IPS DF 4.7 (cell line): ENCODE results near the gene HDHD3.
"Not testable (repeated sequence)": the region's sequence is repeated elsewhere in the genome, so short reads cannot be mapped to it uniquely, and the experiment has no call there.

ENCODE experiments used
- DNase-seq: peaks from one replicate; pipeline ENCODE4 v3.0.0-alpha.2; 2013; ENCODE audit warnings: low spot score; ENCODE audit errors: extremely low read depth

HDHD3 gene

DNA sequence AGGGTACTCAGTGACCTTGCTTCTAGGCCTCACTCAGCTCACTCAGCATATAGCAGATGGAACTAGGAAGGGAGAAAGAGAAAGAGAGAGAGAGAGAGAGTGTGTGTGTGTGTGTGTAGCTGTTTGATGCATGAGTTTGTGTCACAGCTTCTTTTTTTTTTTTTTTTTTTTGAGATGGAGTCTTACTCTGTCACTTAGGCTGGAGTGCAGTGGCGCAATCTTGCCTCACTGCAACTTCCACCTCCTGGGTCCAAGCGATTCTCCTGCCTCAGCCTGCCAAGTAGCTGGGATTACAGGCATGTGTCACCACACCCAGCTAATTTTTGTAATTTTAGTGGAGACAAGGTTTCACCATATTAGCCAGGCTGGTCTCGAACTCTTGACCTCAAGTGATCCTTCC, 11.1 kb downstream of the HDHD3 start:
- not testable (repeated sequence) for DNase-seq

DNA sequence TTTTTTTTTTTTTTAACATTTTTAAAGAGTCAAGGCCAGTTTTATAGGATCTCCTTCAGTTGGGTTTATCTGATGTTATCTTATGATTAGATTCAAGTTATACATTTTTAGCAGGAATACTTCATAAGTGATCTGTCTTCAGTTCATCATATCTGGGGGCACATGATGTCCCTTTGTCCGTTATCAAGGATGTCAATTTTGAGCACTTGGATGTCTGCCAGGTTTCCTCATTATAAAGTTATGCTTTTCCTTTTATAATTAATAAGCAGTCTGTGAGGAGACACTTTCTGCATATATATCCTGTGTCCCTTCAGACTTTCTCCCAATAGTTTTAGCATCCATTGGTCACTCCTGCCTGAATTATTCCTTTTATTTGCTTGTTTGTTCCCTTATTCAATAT, 11.8 kb downstream of the HDHD3 start:
- DNase-seq = no peak

DNA sequence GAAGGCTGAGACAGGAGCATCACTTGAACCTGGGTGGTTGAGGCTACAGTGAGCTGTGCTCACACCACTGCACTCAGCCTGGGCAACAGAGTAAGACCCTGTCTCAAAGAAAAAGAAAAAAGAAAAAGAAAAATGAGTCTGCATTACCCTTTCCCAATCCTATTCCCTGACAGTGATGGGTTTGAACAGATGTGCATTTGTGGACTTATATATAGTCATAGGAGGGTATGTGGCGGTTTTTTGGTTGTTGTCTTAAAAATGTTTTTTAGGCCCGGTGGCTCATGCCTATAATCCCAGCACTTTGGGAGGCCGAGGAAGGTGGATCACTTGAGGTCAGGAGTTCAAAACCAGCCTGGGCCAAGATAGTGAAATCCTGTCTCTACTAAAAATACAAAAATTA, 13.4 kb downstream of the HDHD3 start:
- DNase-seq = no peak

DNA sequence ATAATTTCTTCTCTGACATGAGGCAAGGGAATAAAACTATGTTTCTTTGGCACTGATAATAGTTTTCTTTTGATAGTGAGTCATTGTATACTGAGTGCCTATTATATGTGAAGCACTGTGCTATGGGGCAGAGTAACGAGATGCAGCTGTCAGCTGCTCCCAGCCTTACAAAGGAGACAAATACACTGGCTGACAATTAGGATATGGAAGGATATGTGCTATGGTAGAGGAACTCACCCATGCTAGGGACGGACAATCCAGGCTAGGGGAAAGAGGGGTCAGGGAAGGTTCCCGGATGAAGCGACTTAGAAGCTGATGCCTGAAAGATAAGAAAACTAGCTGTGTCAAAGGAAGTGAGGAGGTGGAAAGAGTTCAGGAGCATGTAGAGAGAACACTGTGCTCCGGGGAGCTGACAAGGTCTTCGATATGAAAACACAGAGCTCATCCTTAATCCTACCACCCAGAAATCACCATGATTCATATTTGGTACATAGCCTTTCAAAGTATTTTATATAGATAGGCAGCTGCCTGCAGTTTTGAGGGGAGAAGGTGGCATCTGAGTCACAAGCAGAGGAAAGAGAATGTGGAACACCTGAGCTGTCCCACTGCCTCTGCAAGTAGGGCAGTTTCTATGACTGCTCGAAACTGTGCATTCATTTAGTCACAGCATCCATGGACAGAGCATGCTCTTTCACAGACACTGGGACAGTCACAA, 15.3 kb downstream of the HDHD3 start:
- no peak for DNase-seq

DNA sequence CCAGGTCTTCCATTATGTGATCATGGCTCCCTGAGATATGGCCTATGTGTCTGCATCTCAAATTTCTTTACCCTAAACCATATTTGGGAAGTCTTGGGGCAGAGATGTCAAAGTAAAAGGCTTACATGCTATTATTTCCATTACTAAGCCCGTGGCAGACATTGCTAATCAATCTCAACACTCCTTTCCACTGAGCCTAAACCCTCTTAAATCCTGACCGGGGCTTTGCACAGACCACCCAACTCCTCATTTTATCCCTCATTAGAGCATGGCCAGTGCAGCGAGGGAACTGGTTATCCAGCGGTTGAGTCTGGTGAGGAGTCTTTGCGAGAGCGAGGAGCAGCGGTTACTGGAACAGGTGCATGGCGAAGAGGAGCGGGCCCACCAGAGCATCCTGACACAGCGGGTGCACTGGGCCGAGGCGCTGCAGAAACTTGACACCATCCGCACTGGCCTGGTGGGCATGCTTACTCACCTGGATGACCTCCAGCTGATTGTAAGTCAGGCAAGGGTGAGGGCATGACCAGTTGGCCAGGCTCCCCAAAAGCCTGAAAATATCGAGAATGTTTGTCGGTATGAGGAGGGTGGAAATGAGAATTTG, 16.4 kb downstream of the HDHD3 start:
- no peak for DNase-seq

DNA sequence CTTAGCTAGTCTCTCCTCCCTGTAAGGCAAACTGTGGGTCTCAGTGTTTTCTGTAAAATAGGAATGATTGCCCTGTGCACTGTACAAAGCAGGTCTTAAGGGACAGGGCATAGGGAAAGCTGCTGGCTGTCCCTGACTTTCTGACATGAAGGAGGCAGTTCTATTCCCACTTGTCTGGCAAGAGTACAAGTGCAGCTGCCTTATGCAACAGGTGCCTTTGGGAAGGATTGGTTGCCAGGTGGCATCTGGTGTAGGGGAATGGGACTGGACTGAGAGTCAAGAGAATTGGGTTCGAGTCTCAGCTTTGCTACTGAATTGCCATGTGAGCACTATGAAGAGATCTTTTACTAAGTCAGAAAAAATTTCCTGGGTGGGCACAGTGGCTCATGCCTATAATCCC, 17.4 kb downstream of the HDHD3 start:
- no peak for DNase-seq

DNA sequence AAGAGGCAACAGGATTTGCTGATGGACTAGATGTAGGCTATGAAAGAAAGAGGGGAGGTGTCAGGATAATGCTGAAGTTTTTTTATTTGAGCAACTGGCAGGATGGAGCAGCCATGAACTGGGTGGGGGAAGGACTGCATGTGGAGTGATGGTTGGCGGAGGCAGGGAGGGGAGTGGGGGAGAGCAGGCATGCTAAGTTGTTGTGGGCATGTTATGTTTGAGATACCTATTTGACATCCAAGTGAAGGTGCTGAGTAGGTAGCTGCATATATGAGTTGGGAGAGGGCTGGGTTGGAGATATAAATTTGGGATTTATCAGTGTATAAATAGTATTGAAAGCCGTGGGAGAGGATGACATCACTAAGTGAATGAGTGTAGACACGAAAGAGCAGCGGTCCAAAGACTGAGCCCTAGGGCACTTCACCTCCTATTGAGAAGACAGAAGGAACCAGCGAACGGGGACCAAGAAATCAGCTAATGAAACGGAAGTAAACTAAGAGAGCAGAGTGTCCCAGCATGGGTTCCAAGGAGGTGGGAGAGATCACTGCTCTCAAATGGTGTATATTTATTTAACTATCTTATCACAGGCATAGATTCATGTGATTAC, 20.0 kb downstream of the HDHD3 start:
- DNase-seq = no peak

DNA sequence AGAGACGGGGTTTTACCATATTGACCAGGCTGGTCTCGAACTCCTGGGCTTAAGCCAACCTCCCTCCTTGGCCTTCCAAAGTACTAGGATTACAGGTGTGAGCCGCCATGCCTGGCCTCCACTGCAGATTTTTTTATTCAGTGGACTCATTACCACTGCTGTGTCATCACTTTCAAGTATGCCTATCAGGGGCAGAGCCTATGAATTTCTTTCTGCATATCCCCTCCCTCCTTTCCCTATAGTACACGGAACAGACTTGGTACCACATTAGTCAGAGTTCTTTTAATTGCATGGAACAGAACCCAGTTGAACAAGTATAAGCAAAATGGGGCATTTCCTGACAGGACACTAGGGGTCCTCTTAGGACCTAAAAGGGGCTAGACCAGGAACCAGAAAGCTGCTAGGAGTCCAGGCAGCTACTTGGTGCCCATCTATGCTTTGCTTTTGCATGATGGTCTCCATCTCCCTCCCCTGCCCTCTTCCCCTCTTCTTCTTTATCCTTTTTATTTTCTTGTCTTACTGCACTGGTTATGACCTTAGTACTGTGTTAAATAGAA, 21.7 kb downstream of the HDHD3 start:
- no peak for DNase-seq

DNA sequence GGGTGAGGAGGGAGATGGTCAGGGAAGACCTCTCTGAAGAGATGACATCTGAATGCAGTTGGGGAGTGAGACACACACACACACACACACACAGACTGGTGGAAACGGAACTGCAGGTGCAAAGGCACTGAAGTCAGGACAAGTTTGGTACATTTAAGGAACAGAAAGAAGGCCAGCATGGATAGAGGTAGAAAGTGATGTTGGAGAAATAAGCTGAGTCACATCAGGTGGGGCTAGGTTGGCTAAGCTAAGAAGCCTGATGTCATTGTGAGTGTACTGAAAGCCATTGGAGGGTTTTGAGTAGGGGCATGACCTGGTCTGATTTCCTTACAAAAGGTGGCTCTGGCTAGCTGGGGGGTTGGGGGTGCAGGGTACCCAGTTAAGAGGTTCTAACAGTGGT, 24.4 kb downstream of the HDHD3 start:
- DNase-seq = no peak

DNA sequence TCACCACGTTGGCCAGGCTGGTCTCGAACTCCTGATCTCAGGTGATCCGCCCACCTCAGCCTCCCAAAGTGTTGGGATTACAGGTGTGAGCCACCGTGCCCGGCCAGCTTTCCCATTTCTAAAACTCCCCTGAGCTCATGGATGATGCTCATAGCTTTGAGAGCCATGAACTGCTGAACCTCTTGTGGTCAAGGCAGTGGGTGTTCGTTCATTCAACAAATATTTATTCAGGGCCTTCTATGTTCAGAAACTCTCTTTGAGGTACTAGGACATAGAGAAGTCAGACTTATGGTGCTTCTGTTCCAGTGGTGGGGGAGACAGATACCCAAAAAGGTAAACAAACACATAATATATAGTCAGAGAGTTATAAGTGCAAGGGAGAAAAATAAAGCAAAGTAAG, 24.8 kb downstream of the HDHD3 start:
- no peak for DNase-seq

DNA sequence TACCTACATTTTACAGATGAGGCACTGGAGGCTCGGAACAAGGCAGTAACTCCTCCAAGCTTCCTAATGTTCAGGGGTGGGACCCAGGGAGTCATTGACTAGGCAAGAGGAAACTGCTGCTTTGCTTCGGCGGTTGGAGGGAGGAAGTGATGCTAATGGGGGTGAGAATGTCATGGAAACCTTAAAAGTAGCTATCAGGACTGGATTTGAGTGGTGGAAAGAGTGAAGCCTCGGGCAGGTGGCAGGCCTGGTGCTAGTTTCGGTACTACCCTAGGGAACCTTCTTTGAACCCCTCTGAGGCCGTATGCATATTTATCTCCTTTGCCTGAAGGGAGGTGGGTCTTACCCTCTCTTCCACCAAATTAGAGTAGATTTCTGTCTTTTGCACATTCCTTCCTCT, 25.8 kb downstream of the HDHD3 start:
- no peak for DNase-seq

DNA sequence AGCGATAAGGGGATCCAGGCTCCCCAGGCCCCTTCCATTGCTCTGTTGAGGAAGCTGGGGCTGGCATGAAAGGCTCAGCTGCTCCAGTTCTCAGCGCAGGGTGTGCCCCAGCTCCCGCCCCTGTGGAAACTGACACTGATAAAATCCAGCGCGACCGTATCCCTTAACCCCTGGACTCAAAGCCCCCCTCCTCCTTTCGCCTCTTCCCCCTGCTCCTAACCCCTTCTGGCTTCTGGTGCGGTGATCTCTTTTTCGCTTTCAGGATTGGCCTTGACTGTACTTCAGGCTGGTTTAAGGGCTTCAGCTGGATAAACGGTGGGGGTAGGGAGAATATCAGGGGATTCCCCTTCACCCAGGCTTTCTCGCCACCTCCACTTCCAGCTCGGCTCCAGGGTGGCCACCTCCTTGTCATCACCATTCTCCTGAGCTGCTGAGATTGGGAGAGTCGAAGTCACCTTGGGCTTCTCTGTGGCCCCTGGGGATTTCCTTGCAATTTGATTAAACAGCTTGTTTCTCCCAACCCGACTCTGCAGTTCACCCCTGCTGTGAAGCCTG, 26.6 kb downstream of the HDHD3 start:
- no peak for DNase-seq

DNA sequence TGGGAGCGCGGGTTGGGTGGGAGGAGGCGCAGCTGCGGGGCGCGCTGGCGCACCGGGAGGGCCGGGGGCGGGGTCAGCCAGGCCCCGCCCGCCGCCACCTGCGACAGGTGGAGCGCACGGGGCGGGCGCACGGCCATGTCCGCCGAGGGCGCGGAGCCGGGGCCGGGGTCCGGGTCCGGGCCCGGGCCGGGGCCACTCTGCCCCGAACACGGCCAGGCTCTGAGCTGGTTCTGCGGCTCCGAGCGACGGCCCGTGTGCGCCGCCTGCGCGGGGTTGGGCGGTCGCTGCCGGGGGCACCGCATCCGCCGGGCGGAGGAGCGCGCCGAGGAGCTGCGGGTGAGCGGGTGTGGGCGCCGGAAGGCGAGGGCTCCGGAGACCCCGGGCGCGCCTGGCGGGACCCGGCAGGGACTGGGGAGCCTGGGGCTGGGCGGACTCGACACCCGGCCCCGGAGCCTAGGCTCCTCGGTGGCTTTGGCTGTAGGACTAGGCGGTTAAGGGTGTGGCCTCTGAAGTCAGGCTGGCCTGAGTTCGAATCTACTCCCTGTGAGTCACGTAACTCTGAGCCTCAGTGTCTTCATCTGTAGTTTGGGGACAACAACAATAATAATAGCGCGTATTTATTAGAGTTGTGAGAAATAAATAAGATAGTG, 27.2 kb downstream of the HDHD3 start, which contains the start of gene BSPRY:
BSPRY (plus strand) TSS at position 97 of the 650 bp plus-strand sequence; CDS start at position 136, 39 bp downstream.
- no peak for DNase-seq

DNA sequence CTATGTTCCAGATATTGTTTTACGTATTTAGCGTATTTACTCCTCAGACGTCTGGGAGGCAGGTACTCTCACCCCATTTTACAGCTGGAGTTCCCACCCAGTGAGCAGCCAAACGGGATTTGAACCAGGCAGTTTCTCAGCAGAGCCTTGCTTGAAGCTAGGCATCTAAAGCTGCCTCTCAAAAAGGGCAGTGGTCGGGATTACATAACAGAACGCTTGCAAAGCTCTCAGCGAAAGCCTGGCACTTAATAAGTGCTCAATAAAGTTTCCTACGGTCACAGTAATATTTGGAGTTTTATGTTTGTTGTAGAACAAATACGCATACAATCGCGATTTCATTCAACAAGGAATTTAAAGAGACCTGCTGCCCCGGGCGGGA, 27.7 kb downstream of the HDHD3 start:
- no peak for DNase-seq

DNA sequence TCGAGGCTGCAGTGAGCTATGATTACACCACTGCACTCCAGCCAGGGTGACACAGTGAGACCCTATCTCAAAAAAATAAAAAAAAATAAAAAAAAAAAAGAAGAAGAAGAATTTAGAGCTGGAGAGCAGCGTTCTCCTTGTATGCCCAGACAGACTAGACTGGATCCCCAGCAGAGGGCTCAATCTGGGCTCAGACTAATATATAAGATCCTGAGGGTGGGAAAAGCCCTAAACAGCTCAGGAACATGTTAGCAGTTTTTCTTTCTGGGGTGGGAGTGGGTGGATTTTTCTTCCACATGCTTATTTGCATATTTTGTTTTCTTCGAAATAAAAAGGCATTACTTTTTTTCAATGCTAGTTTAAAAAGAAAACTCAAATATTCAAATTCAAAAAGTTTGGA, 28.3 kb downstream of the HDHD3 start:
- DNase-seq = no peak

DNA sequence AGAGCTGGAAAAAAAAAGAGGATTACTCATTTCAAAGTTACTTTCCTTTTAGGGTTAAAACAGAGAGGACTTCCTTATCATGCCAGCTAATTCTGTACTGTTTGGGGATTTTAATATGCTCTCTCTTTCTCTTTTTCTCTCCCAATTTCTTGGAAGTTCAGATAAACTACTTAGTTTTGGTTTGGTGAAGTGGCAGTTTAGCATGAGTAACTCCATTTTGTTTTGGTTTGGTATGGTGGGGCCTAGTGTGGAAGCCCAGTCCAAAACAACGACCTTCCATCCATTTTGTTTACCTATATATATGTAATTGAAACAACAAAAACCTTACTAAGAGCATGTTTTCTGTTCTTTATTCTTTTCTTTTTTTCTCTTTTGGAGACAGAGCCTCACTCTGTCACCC, 31.1 kb downstream of the HDHD3 start:
- no peak for DNase-seq

DNA sequence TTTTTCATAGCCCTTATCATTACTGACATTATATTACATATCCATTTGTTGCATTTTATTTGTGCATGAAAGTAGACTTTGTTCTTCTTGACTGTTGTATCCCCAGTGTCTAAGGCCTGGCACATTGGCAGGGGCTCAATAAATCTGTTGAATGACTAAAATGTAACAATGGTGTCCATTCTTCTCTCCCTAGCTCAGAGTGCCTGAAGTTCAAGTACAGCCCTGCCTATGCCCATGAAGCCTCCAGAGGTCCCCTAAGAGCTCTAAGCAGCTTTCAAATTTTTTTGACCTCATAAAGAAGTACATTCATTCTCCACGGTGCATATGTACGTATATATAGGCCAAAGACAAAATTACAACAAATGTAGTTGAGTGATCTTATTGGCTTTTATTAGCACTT, 31.6 kb downstream of the HDHD3 start:
- no peak for DNase-seq

DNA sequence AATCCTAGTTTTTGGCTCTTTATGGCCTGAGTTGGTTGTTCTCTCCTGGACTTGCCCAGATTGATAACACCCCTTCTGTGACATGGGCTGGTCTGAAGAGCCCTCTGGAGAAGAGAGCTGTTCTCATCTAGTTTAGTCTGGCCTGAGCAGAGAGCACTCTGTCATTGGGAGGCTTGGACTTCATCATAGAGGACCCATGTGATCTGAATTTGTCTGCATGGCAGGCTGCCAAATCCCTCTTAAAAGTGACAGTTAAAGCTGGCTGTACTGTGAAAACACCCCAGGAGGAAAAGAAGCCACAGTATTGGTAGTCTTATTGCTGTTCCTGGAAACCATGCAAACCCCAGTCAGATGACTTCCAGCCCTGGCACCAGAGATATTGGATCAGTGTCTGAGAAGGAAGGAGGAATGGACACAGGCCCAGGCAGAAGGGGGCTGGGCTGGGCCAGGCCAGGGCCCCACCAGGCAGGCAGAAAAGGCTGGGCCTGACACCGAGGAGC, 33.0 kb downstream of the HDHD3 start:
- no peak for DNase-seq

DNA sequence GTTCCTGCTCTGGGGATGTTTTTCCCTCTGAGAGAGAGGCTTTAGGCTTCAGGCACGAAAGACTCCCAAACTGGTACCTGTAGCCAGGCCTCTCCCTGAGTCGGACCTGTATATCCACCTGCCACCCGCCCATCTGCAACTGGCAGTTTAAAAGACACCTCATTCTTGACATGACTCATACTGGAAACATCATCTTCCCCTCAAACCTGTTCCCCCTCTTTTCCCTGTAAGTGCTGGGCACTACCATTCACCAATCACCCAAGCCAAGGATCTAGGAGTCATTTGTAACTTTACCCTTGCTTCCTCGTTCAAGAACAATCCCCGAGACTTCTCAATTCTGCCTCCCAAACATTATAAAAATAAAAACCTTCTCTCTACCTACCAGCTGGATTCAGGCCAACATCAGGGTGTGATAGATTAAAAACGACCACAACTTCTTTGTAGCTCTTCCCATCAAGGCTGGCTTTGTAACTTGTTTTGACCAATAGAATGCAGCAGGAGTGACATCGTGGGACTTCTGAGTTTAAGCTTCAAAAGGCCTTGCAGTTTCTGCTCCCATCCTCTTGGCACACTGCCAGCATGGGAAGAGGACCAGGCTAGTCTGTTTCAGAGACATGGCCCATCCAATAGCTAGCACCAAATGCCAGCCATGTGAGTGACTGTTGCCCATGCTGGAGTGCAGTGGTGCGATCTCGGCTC, 34.9 kb downstream of the HDHD3 start:
- DNase-seq = no peak

DNA sequence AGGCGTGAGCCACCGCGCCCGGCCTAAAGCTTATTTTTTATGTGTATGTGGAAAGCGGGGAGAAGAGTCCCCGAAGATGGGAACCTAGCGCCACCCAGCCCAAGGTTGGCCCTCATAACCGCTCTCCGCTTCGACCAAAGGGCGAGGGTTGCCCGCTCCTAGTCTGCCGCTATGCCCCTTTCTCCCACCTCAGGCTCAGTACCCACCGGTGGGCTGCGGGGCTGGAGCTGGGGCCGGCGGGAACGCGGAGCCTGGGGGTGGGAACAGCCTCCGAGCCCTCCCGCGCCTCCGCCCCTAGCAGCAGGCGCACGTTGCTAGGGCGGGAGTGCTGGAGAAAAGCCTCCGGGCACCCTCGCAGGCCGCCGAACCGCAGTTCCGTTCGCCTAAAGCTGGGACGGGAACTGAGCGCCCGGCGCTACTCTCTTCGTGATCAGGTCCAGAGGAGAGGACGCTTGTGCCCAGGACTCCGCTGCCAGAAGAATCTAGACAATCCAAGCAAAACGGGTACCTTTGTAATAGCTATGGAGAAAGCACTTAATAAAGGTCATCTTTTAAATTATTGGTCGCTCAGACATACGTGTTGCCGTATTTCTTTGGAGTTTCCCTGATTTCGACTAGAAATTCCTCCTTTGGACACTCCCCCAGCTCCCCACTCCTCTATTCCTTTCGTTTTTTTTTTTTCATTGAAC, 36.6 kb downstream of the HDHD3 start, which contains the start of gene WDR31:
WDR31 (minus strand) TSS at position 265 of the 689 bp plus-strand sequence. CDS start 8,253 bp downstream, outside the sequence.
- peak; percentile 62 for DNase-seq
